NCI-H69 (cell line): ENCODE results near the gene GPR146.

Experiments
- DNase-seq: peaks from one replicate; lab custom pipeline; 2025; lab: John Stamatoyannopoulos, UW

GPR146 gene

GRCh38 chr7:1093916-1094508 is 49.7 kb downstream of the GPR146 start:
- DNase-seq = no peak

GRCh38 chr7:1094870-1095269 is 50.5 kb downstream of the GPR146 start:
- DNase-seq = no peak

- no peak for DNase-seq
Observed at GRCh38 chr7:1095621-1096155, 51.3 kb downstream of the GPR146 start.

- no peak for DNase-seq
Observed at GRCh38 chr7:1096156-1097119, 52.1 kb downstream of the GPR146 start.

GRCh38 chr7:1097120-1097504 is 52.8 kb downstream of the GPR146 start:
- DNase-seq = no peak

- no peak for DNase-seq
Observed at GRCh38 chr7:1098243-1099153, 54.2 kb downstream of the GPR146 start.

GRCh38 chr7:1099154-1099542 is 54.8 kb downstream of the GPR146 start:
- no peak for DNase-seq

- DNase-seq = peak; percentile 27
Observed at GRCh38 chr7:1099637-1100036, 55.3 kb downstream of the GPR146 start.

GRCh38 chr7:1100386-1100785 is 56.0 kb downstream of the GPR146 start:
- DNase-seq = no peak

GRCh38 chr7:1100834-1101562 is 56.7 kb downstream of the GPR146 start:
- peak; percentile 7 for DNase-seq

GRCh38 chr7:1101563-1102431 is 57.5 kb downstream of the GPR146 start:
- DNase-seq = no peak

- no peak for DNase-seq
Observed at GRCh38 chr7:1103009-1103788, 58.9 kb downstream of the GPR146 start.

- no peak for DNase-seq
Observed at GRCh38 chr7:1103789-1104515, 59.6 kb downstream of the GPR146 start.

GRCh38 chr7:1104516-1105179 is 60.3 kb downstream of the GPR146 start:
- no peak for DNase-seq

GRCh38 chr7:1105189-1105588 is 60.8 kb downstream of the GPR146 start:
- DNase-seq = no peak

- no peak for DNase-seq
Observed at GRCh38 chr7:1106063-1106792, 61.9 kb downstream of the GPR146 start.

GRCh38 chr7:1106793-1107421 is 62.6 kb downstream of the GPR146 start:
- DNase-seq = no peak
